Subcutaneous abdominal adipose tissue (tissue), 5 donors: ENCODE results near the gene SLC25A5.
"Not testable (repeated sequence)": the region's sequence is repeated elsewhere in the genome, so short reads cannot be mapped to it uniquely, and the experiment has no call there.

Experiments
- H3K27ac ChIP-seq: one replicate; pipeline ENCODE4 v1.7.0; 2013; ENCODE audit warnings: low read depth, mild to moderate bottlenecking, inconsistent platforms, low read length, moderate library complexity
- H3K27me3 ChIP-seq, 5 donors: one replicate each; pipeline ENCODE4 v1.7.0; 2013; ENCODE audit warnings: low read length in 5 of 5, inconsistent platforms in 1 of 5; ENCODE audit not compliant: control insufficient read depth in 5 of 5, insufficient read depth in 4 of 5
- H3K36me3 ChIP-seq, 5 donors: one replicate each; pipeline ENCODE4 v1.7.0; 2013; ENCODE audit warnings: low read length in 5 of 5; ENCODE audit not compliant: control insufficient read depth in 5 of 5, insufficient read depth in 5 of 5
- H3K4me1 ChIP-seq, 5 donors: one replicate each; pipeline ENCODE4 v1.7.0; 2013; ENCODE audit warnings: low read length in 5 of 5, mild to moderate bottlenecking in 3 of 5, moderate library complexity in 1 of 5; ENCODE audit not compliant: control insufficient read depth in 5 of 5, insufficient read depth in 5 of 5
- H3K4me3 ChIP-seq, 5 donors: one replicate each; pipeline ENCODE4 v1.7.0; 2013; ENCODE audit warnings: low read length in 5 of 5, low read depth in 1 of 5
- H3K9ac ChIP-seq, 5 donors: one replicate each; pipeline ENCODE4 v1.7.0; 2013; ENCODE audit warnings: low read length in 5 of 5, mild to moderate bottlenecking in 4 of 5, moderate library complexity in 3 of 5
- H3K9me3 ChIP-seq, 5 donors: one replicate each; pipeline ENCODE4 v1.7.0; 2013; ENCODE audit warnings: low read length in 5 of 5; ENCODE audit not compliant: control insufficient read depth in 5 of 5
- donor health status: healthy.
- donor health status: healthy.
- donor health status: healthy.
- donor health status: healthy.
- donor health status: healthy.

SLC25A5 gene

GRCh38 chrX:119441295-119441694 lies 26.9 kb upstream of the SLC25A5 start:
- not testable (repeated sequence) for H3K4me3 ChIP-seq, H3K9ac ChIP-seq, H3K27me3 ChIP-seq, H3K9me3 ChIP-seq, H3K27ac ChIP-seq, H3K4me1 ChIP-seq, H3K36me3 ChIP-seq

- no peak overlapping the region for H3K27ac ChIP-seq
- no peaks in the 10 kb centered on the region for H3K27me3 ChIP-seq
- no peaks in the 10 kb centered on the region for H3K4me1 ChIP-seq
- no peaks in the 10 kb centered on the region for H3K9me3 ChIP-seq
- no peaks in the 10 kb centered on the region for H3K36me3 ChIP-seq
- H3K4me3 ChIP-seq, result no peak overlapping the region
- H3K9ac ChIP-seq, result no peak overlapping the region
These were observed 26.0 kb upstream of the SLC25A5 start for GRCh38 chrX:119442286-119442685.

- no peaks in the 10 kb centered on the region for H3K9me3 ChIP-seq
- H3K36me3 ChIP-seq, result peaks cover 0 to 17% (median 11%) of the 10 kb centered on the region in 5 donors
- no peaks in the 10 kb centered on the region for H3K4me1 ChIP-seq
- H3K4me3 ChIP-seq, result no peak overlapping the region
- no peak overlapping the region for H3K9ac ChIP-seq
- H3K27me3 ChIP-seq, result peaks cover 0 to 8% (median 3%) of the 10 kb centered on the region in 5 donors
- H3K27ac ChIP-seq, result no peak overlapping the region
These were observed 15.0 kb upstream of the SLC25A5 start for GRCh38 chrX:119453202-119453601.

- Histone ChIP-seq H3K4me3 (no peak overlapping the region), H3K4me1 (no peaks in the 10 kb centered on the region), H3K27ac (no peak overlapping the region), H3K36me3 (peaks cover 0 to 17% (median 11%) of the 10 kb centered on the region in 5 donors), H3K9me3 (no peaks in the 10 kb centered on the region), H3K9ac (no peak overlapping the region), H3K27me3 (peaks cover 0 to 8% (median 3%) of the 10 kb centered on the region in 5 donors)
These were observed 13.0 kb upstream of the SLC25A5 start for GRCh38 chrX:119455264-119455663.

GRCh38 chrX:119459181-119459580 lies 9.1 kb upstream of the SLC25A5 start:
- no peaks in the 10 kb centered on the region for H3K9me3 ChIP-seq
- H3K36me3 ChIP-seq, result peaks cover 0 to 3% (median 0%) of the 10 kb centered on the region in 5 donors
- no peak overlapping the region for H3K4me3 ChIP-seq
- no peaks in the 10 kb centered on the region for H3K4me1 ChIP-seq
- H3K27me3 ChIP-seq, result peaks cover 0 to 2% (median 0%) of the 10 kb centered on the region in 5 donors
- H3K9ac ChIP-seq, result no peak overlapping the region
- no peak overlapping the region for H3K27ac ChIP-seq

- H3K9ac ChIP-seq, result no peak overlapping the region
- no peaks in the 10 kb centered on the region for H3K27me3 ChIP-seq
- H3K4me1 ChIP-seq, result peaks cover 4 to 14% (median 10%) of the 10 kb centered on the region in 5 donors
- peaks cover 0 to 9% (median 7%) of the 10 kb centered on the region in 5 donors for H3K36me3 ChIP-seq
- H3K27ac ChIP-seq, result no peak overlapping the region
- H3K4me3 ChIP-seq, result no peak overlapping the region
- no peaks in the 10 kb centered on the region for H3K9me3 ChIP-seq
These were observed 2.7 kb upstream of the SLC25A5 start for GRCh38 chrX:119465555-119465954.

GRCh38 chrX:119466970-119467369 lies 1.3 kb upstream of the SLC25A5 start:
- no peaks in the 10 kb centered on the region for H3K9me3 ChIP-seq
- peaks cover 4 to 15% (median 13%) of the 10 kb centered on the region in 5 donors for H3K36me3 ChIP-seq
- H3K4me3 ChIP-seq, result no peak overlapping the region
- H3K27me3 ChIP-seq, result no peaks in the 10 kb centered on the region
- no peak overlapping the region for H3K27ac ChIP-seq
- no peak overlapping the region for H3K9ac ChIP-seq
- H3K4me1 ChIP-seq, result peaks cover 4 to 14% (median 10%) of the 10 kb centered on the region in 5 donors

GRCh38 chrX:119467433-119467832 lies 811 bp upstream of the SLC25A5 start:
- Histone ChIP-seq H3K9me3 (no peaks in the 10 kb centered on the region), H3K36me3 (peaks cover 4 to 15% (median 13%) of the 10 kb centered on the region in 5 donors), H3K9ac (no peak overlapping the region), H3K4me1 (peaks cover 4 to 14% (median 10%) of the 10 kb centered on the region in 5 donors), H3K4me3 (peak overlapping the region in 2 of 5 donors; percentile 69 to 81), H3K27ac (no peak overlapping the region), H3K27me3 (no peaks in the 10 kb centered on the region)

GRCh38 chrX:119468551-119469312 lies 488 bp downstream of the SLC25A5 start:
- peak overlapping the region in 4 of 5 donors; percentile 75 to 91 (median 80) for H3K9ac ChIP-seq
- H3K27me3 ChIP-seq, result no peaks in the 10 kb centered on the region
- H3K27ac ChIP-seq, result peak overlapping the region; percentile 84
- H3K36me3 ChIP-seq, result peaks cover 4 to 15% (median 13%) of the 10 kb centered on the region in 5 donors
- peak overlapping the region; percentile 73 to 81 (median 81) for H3K4me3 ChIP-seq
- H3K9me3 ChIP-seq, result no peaks in the 10 kb centered on the region
- H3K4me1 ChIP-seq, result peaks cover 4 to 14% (median 10%) of the 10 kb centered on the region in 5 donors

GRCh38 chrX:119469313-119469635 lies 1.0 kb downstream of the SLC25A5 start:
- peak overlapping the region; percentile 84 for H3K27ac ChIP-seq
- peaks cover 4 to 14% (median 10%) of the 10 kb centered on the region in 5 donors for H3K4me1 ChIP-seq
- H3K9me3 ChIP-seq, result no peaks in the 10 kb centered on the region
- H3K36me3 ChIP-seq, result peaks cover 4 to 15% (median 13%) of the 10 kb centered on the region in 5 donors
- no peaks in the 10 kb centered on the region for H3K27me3 ChIP-seq
- peak overlapping the region; percentile 70 to 81 (median 81) for H3K4me3 ChIP-seq
- H3K9ac ChIP-seq, result peak overlapping the region in 4 of 5 donors; percentile 42 to 78 (median 58)
